Activated gamma-delta T cell treated with anti-CD3 and anti-CD28 coated beads, Interleukin-2, amount 50 U/mL, for 16 hours (primary cell): ENCODE measurements around the gene PHF19.

ENCODE experiments used
- DNase-seq: peaks from one replicate; pipeline ENCODE4 v3.0.0-alpha.2; 2020; ENCODE audit warnings: low read depth

PHF19 gene

DNA sequence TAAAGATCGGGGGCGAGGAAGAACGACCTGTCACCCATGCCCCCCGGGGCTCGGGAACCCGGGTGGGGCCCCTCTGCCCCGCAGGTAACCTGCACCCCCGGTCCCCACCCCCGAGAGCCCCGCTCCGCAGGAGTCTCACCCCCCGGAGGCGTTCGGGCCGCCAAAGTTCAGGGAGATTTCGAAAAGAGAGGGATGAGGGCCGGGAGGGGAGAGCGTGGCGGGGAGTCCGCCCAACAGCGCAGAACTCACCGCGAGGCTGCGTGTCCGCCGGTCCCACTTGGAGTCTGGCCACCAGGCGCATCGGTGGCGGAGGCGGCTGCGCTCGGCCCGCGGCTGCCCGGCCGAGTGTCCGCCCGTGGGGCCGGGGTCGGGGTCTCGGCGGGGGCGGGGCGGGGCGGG is at the start of gene PHF19:
PHF19 (minus strand) TSS at position 347 of the 399 bp plus-strand sequence. CDS start 2,447 bp downstream, outside the sequence.
- no peak for DNase-seq

DNA sequence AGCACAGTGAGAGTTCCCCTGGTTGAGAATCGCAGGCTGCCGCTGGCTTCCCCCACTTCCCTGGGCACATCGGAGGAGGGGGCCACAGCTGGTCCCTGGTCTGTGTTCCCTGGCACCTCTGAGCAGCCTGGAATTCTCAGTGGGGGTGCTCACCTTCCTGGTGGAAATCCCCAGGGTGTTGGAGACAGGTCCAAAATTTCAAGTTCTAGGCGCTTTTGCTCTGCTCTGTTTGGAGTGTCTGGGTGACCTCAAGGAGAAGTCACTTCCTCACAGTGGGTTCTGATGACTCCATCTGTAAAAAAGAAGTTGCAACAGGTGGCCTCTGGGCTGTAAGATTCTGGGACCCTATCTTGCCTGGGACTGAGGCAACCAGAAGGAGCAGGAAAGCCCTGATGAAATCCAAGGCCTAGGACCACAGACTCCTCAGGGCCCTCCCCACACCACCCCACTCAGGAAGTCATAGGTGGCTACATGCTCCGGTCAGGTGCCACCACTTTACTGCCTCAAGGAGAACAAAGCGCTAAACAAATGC is 49.5 kb upstream of the PHF19 start, which contains the start of gene TRAF1:
TRAF1 (minus strand) TSS at position 400 of the 532 bp plus-strand sequence. CDS start 721 bp downstream, outside the sequence.
- no peak for DNase-seq

DNA sequence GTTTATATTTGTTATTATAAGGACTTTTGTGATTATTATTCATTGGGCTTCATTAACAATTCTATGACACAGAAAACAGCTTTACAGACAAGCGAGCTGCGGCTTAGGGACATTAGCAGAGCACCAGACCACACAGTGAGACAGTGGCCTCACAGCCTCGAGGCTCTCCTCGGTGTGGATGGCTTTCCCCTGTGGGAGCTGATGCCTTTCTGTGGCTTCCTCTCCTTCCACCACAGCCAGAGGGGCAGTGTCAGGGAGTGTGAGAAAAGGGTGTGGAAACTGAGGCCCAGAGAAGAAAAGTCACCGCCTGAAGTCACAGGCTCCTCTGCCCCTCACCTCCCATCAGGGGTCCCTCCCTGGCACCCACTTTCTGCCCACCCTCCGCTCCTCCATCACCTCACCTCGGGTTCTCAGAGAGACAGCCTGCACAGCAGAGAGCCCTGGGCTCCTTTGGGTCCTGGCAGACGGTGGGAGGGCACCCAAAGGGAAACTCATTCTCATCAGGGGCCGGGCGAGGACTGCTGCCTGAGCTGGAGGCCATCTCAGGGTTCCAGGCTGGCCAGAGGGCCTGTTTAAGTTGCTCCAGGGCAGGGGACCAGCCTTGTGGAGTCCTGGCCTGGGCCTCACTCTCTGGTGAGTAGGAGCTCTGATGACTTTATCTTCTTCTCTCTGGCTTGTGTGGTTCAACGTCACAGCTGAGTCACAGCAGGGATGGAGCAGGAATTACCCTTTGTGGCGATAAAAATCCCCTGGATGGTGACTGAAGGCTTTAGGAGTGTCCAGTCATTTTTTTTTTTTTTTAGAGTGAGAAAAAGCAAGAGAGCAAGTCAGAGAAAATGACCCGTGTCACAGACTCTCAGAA is 48.8 kb upstream of the PHF19 start:
- DNase-seq, result peak; percentile 74

GRCh38 chr9:120924698-120925534 is 47.9 kb upstream of the PHF19 start:
- peak; percentile 36 for DNase-seq

- no peak for DNase-seq
Observed at GRCh38 chr9:120923620-120924328, 46.8 kb upstream of the PHF19 start.

DNA sequence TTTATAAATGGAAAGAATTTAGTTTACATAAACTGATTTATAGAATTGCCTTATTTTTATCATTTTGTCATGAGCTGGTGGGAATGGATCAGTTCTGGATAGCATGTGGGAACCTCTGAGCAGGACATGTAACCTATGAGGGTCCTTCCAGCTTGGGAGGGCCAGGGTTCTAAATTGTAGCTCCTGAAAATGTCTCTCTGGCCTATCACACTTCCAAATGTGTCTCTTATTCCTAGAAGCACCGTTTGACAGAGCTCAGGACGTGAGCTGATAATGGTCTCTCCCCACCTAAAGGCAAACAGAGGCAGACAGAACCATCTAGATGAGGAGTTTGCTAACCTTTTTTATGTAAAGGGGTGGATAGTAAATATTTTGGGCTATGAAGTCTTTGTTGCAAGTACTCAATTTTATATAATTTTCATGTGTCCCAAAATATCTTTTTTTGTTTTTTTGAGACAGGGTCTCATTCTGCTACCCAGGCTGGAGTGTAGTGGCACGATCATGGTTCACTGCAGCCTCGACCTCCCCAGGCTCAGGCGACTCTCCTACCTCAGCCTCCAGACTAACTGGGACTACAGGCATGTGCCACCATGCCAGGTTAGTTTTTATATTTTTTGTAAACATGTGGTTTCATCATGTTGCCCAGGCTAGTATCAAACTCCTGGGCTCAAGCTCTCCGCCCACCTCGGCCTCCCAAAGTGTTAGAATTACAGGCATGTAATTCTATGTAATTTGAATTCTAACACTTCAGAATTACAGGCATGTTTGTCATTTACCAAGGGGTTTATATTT is 45.6 kb upstream of the PHF19 start:
- no peak for DNase-seq

DNA sequence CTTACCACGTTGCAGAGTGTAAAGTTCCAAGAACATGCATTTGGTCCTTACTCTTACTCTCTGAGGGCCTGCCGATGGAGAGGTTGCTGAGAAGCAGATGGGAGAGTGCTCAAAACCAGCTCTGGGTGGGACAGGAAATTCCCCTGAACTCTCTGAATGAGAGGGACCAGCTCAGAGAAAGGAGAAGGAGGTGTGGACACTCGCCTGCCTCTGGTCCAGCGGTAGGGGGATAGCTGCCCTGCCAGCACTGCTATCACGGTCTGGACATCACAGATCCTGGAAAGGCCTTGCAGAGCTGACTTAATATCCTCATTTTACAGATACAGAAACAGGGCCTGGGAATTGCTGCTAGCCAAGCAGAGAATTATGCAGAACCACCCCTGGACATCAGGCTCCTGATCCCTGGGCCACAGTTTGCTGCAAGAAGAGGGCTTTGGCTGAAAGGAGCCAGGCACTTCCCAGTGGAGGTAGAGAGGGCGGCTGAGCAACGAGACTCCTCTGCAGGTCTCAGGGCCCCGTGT is 44.7 kb upstream of the PHF19 start:
- no peak for DNase-seq

DNA sequence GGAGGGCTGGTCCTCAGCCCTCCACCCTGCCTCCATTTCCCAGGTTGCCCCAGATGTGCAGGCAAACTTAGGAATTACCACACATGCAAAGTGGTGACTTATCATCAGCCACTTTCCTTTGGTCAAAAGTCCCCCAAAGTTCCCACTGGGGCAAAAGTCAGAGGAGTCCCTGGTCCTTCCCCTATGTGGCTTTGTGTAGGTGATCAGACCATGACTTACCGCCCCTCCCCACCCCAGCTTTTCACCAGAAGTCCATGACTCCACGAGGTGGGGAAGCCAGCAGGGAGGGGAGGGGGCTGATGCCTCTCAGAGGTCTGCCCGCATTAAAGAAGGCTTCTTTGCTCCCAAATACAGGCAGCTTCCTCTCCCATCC is 43.8 kb upstream of the PHF19 start:
- DNase-seq, result no peak

- DNase-seq, result no peak
Observed at GRCh38 chr9:120919843-120920805, 43.1 kb upstream of the PHF19 start.

DNA sequence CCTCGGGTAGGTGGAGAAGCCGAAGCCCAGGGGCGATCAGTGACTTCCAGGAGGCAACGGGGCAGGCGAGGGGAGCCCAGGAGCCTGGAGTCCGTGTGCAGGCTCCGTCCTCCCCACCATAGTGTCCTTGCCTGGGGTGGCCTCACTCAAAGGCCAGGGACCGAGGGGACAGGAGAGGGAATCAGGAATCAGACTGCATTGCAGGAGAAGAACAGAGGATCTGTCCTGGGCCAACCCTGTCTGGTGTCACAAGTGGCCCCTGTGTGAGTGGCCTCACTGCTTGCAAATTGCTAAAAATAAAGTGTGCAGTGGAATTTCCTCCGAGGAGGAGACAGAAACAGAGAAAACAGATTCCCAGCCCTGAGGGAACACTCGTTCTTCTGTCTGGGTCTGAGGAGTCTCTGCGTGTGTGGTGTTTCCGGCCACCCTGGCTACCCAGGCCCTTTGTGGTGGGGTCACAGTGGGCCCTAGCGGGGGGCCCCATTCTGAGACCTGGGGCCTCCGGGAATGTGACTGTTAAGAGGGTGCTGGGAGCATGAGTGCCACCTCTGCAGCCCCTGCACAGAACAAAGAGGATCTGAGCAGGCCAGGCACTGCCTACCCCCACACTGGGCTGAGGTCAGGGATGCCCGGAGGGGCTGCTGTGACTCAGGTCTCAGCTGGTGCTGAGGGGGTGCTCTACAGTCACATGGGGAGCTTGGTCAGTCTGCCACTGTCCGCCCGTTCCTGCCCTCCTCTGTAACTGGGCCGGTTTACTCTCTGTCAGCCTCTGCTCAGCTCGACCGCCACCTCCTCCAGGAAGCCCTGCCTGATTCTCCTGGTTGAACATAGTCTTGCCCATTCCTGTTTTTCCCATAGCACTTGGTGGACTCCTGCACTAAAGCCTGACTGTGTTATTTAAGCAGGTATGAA is 42.2 kb upstream of the PHF19 start:
- no peak for DNase-seq

- no peak for DNase-seq
Observed at GRCh38 chr9:120917929-120918762, 41.2 kb upstream of the PHF19 start.

DNA sequence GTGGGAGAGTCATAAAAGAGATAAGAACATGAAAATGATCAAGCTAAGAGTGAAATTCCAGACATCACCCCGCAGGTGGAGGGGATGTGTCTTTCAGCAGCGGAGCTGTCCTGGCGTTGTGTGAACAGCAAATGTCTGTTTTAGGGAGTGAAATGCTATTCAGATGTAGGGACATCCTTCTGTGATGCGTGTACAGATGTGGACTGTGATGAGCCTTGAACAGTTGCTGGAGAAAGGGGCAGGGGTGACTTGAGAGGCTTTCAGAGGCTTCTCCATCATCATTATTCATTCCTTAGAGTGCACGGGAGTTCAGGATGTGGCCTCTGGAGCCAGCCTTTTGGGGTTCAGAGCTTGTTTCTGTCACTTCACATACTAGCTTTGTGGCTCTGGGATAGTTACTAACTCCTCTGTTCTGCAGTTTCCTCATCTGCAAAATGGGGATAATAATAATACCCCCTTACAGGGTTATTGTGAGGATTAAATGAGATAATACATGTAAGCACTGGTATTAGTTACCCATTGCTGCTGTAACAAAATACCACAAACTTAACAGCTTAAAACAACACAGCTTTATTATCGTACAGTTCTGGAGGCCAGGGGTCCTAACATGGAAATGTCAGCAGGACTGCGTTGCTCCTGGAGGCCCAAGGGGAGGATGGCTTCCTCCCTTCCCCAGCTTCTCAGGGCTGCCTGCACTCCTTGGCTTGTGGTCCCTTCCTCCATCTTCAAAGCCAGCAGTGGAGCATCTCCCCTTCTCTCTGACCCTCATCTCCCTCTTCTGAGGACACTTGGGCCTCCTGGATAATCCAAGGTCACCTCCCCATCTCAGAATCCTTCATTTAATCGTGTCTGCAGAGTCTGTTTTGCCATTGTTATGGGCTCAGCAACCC is 40.2 kb upstream of the PHF19 start:
- DNase-seq, result no peak

DNA sequence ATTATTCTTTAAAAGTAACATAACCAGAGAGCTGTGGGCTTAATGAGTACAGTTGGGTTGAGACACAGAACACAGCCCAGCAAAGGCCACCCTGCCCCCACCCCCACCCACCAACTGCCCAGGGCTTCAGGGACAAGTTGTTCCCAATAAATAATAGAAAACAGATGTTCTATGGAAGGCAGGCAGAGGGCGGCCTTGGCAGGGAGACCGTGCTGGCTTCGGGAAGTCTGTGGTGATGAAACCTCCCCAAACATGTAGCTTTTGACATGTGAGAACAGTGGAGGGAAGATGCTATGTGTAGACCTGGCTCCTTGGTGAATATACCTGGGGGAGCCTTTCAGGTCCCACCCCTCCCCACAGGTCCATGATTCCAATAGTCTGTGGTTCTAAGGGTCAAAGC is 39.6 kb upstream of the PHF19 start:
- no peak for DNase-seq

DNA sequence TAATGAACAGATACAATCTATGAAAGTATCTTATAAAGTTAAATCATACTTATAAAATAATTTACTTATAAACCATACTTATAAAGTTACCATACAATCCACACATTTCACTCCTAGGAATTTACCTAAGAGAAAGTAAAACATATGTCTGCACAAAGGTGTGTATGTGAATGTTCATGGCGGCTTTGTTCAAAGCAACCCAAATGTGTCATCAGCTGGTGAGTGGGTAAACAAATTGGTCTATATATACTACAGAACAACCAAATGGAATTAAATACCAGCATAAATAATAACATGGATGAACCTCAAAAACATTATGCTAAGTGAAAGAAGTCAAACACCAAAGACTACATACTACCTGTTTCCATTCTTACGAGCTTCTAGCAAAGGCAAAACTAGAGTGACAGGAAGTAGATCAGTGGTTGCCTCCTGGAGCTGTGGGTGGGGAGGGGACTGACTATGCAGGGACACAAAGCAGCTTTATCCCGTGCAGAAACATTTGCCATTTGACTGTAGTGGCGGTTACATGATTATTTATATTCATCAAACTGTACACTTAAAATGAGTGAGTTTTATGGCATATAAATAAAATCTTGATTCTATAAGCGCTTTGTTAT is 39.0 kb upstream of the PHF19 start:
- no peak for DNase-seq

DNA sequence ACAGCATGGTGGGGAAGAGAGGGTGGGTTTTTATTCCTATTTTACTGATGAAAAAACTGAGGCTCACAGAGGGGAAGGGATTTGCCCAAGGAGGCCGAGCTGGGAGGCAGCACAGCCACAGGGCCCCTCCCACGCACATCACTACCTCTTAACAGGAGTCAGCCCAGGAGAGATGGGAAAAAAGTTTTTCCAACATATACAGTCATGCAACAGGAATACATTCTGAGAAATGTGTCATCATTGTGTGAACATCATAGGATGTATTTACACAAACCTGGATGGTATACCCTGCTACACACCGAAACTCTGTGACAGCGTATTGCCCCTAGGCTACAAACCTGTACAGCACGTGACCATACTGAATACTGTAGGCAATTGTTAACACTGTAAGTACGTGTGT is 38.0 kb upstream of the PHF19 start:
- no peak for DNase-seq

- DNase-seq, result no peak
Observed at GRCh38 chr9:120914396-120914795, 37.4 kb upstream of the PHF19 start.
